Ovary (tissue), 9 donors: ENCODE data around the gene ENPP3. TPM values are rescaled to one million over a fixed set of nuclear protein-coding genes. Genes with fewer than 3 reads are reported as not detected.

ENCODE experiments used
- DNase-seq, 5 donors: peaks; one replicate each; pipeline ENCODE4 v3.0.0-alpha.2; 2019 to 2020
- H3K27ac ChIP-seq, 2 donors: fragments of 200-600 bp; one replicate each; pipeline versions ENCODE4 v1.5.1 to v1.8.0; 2019 to 2022
- H3K27me3 ChIP-seq: fragments of 200-600 bp; one replicate; pipeline ENCODE4 v1.8.0; 2022
- H3K36me3 ChIP-seq: fragments of 200-600 bp; sonication (generic); one replicate; pipeline ENCODE4 v1.5.1; 2019
- H3K4me1 ChIP-seq: one replicate; pipeline ENCODE4 v1.8.1; 2013; ENCODE audit warnings: mild to moderate bottlenecking, moderate library complexity; ENCODE audit not compliant: insufficient read depth
- H3K4me3 ChIP-seq: fragments of 200-600 bp; sonication (generic); one replicate; pipeline ENCODE4 v1.5.1; 2017
- H3K9me3 ChIP-seq, 2 donors: fragments of 200-600 bp in 1 of 2; sonication (generic) in 1 of 2; one replicate each; pipeline versions ENCODE4 v1.5.1 to v1.8.1; 2013 to 2019; ENCODE audit warnings: mild to moderate bottlenecking in 1 of 2, moderate library complexity in 1 of 2
- EP300 ChIP-seq: sonication (generic); formaldehyde crosslinking; IDR thresholded peaks from one replicate; pipeline ENCODE4 v1.6.1; 2017; ENCODE audit warnings: antibody characterized with exemption
- POLR2A ChIP-seq: fragments of 450-650 bp; IDR thresholded peaks from one replicate; pipeline ENCODE4 v1.6.1; 2017; ENCODE audit warnings: antibody characterized with exemption, mild to moderate bottlenecking, moderate library complexity
- WGBS, 3 donors: extraction: QIAGEN DNeasy Blood & Tissue Kit in 1 of 3; methylation state at CpG; one replicate each; pipeline versions ENCODE4 v1.1.5 to v1.1.7; 2013 to 2017; 5-methylcytosine and 5-hydroxymethylcytosine counted together
- intact Hi-C, 4 donors: fragments of 100-400 bp; cut with DNase I; formaldehyde crosslinking; loops; one replicate each; pipeline versions ENCODE4 v1.11.0 to v1.15.1; 2022 to 2023
- polyA plus RNA-seq, 2 donors: library from polyadenylated mRNA; stranded (reverse); fragments of 200-250 nt in 1 of 2; fragments of 350-450 nt in 1 of 2; fragmentation: Illumina TruSeq in 1 of 2; extraction: RNeasy Lipid Tissue Mini Kit (QIAGEN cat#74804) in 1 of 2; gene quantifications; one replicate each; pipeline ENCODE4 v1.2.3, GENCODE V29; 2013 to 2014
- total RNA-seq, 7 donors: library from RNA; depleted of rRNA in 2 of 7; stranded (reverse); fragments of >200 nt in 2 of 7; fragmentation: NEBNext Ultra II Directional in 3 of 7; extraction: Animal tissue kit (Norgen Biotek cat#: 25700) in 3 of 7; gene quantifications; one replicate each; pipeline versions ENCODE4 v1.1.0 to v1.2.4, GENCODE V29; 2016 to 2023
- TF ChIP-seq, protein P1 (sequence below), 3 donors: fragments of 450-650 bp in 2 of 3; fragments of 200-600 bp in 1 of 3; IDR thresholded peaks; one replicate each; pipeline versions ENCODE4 v1.5.1 to v1.8.0; 2016 to 2022; ENCODE audit warnings: antibody characterized with exemption in 3 of 3, mild to moderate bottlenecking in 1 of 3
- donor health status: DM: no; HTN: no; CAD: no; lungs with moderate emphysema.
- donor health status: DM: no; HTN: no; CAD: no.
- donor health status: Bipolar disorder and iron deficiency.
- donor health status: DM: yes; HTN: yes; CAD: no.
- donor health status: DM: no; HTN: no; CAD: no.
- donor health status: DM: yes; HTN: yes; CAD: no.

Gene ENPP3
- total and polyA plus RNA-seq, 9 donors = 0.41 to 3.9 (median 1.4) TPM

GRCh38 chr6:131741688-131742393, 104.7 kb downstream of the ENPP3 start:
- H3K27ac ChIP-seq = no peak overlapping the region
- 82 to 86% (median 86%) methylated on average over 3 of the region's 3 CpGs for WGBS, 3 donors
- no peak overlapping the region for H3K4me3 ChIP-seq
- H3K4me1 ChIP-seq = no peaks in the 10 kb centered on the region
- no peaks in the 10 kb centered on the region for H3K36me3 ChIP-seq
- no peaks in the 10 kb centered on the region for H3K27me3 ChIP-seq
- intact Hi-C loops = no loop called here
- H3K9me3 ChIP-seq = no peaks in the 10 kb centered on the region
- no peak for DNase-seq
- TF ChIP-seq, protein P1, sequence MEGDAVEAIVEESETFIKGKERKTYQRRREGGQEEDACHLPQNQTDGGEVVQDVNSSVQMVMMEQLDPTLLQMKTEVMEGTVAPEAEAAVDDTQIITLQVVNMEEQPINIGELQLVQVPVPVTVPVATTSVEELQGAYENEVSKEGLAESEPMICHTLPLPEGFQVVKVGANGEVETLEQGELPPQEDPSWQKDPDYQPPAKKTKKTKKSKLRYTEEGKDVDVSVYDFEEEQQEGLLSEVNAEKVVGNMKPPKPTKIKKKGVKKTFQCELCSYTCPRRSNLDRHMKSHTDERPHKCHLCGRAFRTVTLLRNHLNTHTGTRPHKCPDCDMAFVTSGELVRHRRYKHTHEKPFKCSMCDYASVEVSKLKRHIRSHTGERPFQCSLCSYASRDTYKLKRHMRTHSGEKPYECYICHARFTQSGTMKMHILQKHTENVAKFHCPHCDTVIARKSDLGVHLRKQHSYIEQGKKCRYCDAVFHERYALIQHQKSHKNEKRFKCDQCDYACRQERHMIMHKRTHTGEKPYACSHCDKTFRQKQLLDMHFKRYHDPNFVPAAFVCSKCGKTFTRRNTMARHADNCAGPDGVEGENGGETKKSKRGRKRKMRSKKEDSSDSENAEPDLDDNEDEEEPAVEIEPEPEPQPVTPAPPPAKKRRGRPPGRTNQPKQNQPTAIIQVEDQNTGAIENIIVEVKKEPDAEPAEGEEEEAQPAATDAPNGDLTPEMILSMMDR (IDR thresholded peaks at IDR 0.05) = no peak
- no peak for TF ChIP-seq EP300
- TF ChIP-seq POLR2A = no peak

GRCh38 chr6:131744432-131745287, 107.6 kb downstream of the ENPP3 start:
- DNase-seq = no peak
- Histone ChIP-seq H3K4me3 (no peak overlapping the region), H3K9me3 (no peaks in the 10 kb centered on the region), H3K27ac (no peak overlapping the region), H3K4me1 (no peaks in the 10 kb centered on the region), H3K27me3 (no peaks in the 10 kb centered on the region), H3K36me3 (no peaks in the 10 kb centered on the region)
- WGBS, 3 donors = 69 to 72% (median 72%) methylated on average over 6 of the region's 6 CpGs
- intact Hi-C loops = no loop called here
- no peak for TF ChIP-seq POLR2A
- TF ChIP-seq, protein P1 (IDR thresholded peaks at IDR 0.05) = no peak
- TF ChIP-seq EP300 = no peak

GRCh38 chr6:131745476-131745875, 108.4 kb downstream of the ENPP3 start:
- 84 to 92% (median 88%) methylated on average over 5 of the region's 5 CpGs for WGBS, 3 donors
- intact Hi-C loops = no loop called here
- no peaks in the 10 kb centered on the region for H3K4me1 ChIP-seq
- no peaks in the 10 kb centered on the region for H3K36me3 ChIP-seq
- TF ChIP-seq EP300 = no peak
- no peak for TF ChIP-seq POLR2A
- TF ChIP-seq, protein P1 (IDR thresholded peaks at IDR 0.05) = no peak
- no peak overlapping the region for H3K4me3 ChIP-seq
- no peaks in the 10 kb centered on the region for H3K9me3 ChIP-seq
- no peak overlapping the region for H3K27ac ChIP-seq
- no peak for DNase-seq
- no peaks in the 10 kb centered on the region for H3K27me3 ChIP-seq

DNA sequence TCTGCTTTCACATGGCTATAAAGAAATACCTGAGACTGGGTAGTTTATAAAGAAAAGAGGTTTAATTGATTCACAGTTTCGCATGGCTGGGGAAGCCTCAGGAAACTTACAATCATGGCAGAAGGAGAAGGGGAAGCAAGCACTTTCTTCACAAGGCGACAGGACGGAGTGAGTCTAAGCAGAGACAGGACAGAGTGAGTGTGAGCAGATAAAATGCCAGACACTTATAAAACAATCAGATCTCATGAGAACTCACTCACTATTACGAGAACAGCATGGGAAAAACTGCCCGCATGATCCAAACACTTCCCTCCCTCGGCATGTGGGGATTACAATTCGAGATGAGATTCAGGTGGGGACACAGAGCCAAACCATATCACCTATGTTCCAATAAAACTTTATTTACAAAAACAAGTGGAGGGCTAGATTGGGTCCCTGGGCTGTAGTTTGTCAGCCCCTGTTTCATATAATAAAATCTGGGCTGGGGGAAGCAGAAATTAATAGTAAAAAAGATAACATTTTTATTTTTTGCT, 110.8 kb downstream of the ENPP3 start:
- no peaks in the 10 kb centered on the region for H3K9me3 ChIP-seq
- intact Hi-C loops = no loop called here
- no peak overlapping the region for H3K27ac ChIP-seq
- no peak overlapping the region for H3K4me3 ChIP-seq
- 85 to 92% (median 91%) methylated on average over 7 of the region's 7 CpGs for WGBS, 3 donors
- DNase-seq = no peak
- H3K36me3 ChIP-seq = no peaks in the 10 kb centered on the region
- no peaks in the 10 kb centered on the region for H3K4me1 ChIP-seq
- TF ChIP-seq, protein P1 (IDR thresholded peaks at IDR 0.05) = no peak
- TF ChIP-seq EP300 (no peak), POLR2A (no peak)
- H3K27me3 ChIP-seq = no peaks in the 10 kb centered on the region
